ENCODE measurements around the gene PDE4B.
"Not testable (repeated sequence)": the region's sequence is repeated elsewhere in the genome, so short reads cannot be mapped to it uniquely, and the experiment has no call there.

Gene PDE4B

GRCh38 chr1:66302815-66303214 is 510.1 kb downstream of the PDE4B start:
- Mint-ChIP-seq H3K27ac (peak overlapping the region in 1 of 2 donors; percentile 63), H3K4me1 (peaks cover 39% of the 10 kb centered on the region), H3K27me3 (no peaks in the 10 kb centered on the region), H3K4me3 (peak overlapping the region in 1 of 2 donors; percentile 39), H3K9me3 (no peaks in the 10 kb centered on the region)
- ATAC-seq (peak; percentile 66), DNase-seq (no peak)

GRCh38 chr1:66303646-66304045 is 511.0 kb downstream of the PDE4B start:
- H3K4me1 Mint-ChIP-seq = peaks cover 33% of the 10 kb centered on the region
- DNase-seq = no peak
- no peak overlapping the region for H3K4me3 Mint-ChIP-seq
- no peaks in the 10 kb centered on the region for H3K27me3 Mint-ChIP-seq
- no peak for ATAC-seq
- no peak overlapping the region for H3K27ac Mint-ChIP-seq
- no peaks in the 10 kb centered on the region for H3K9me3 Mint-ChIP-seq

GRCh38 chr1:66304128-66304527 is 511.4 kb downstream of the PDE4B start:
- Mint-ChIP-seq H3K4me3 (no peak overlapping the region), H3K9me3 (no peaks in the 10 kb centered on the region), H3K27me3 (no peaks in the 10 kb centered on the region), H3K4me1 (peaks cover 30% of the 10 kb centered on the region), H3K27ac (no peak overlapping the region)
- DNase-seq (no peak), ATAC-seq (no peak)

- H3K27me3 Mint-ChIP-seq = no peaks in the 10 kb centered on the region
- H3K4me1 Mint-ChIP-seq = peaks cover 21% of the 10 kb centered on the region
- H3K4me3 Mint-ChIP-seq = no peak overlapping the region
- H3K9me3 Mint-ChIP-seq = no peaks in the 10 kb centered on the region
- ATAC-seq = peak; percentile 47
- no peak for DNase-seq
- H3K27ac Mint-ChIP-seq = no peak overlapping the region
Observed at GRCh38 chr1:66305927-66306326, 513.2 kb downstream of the PDE4B start.

GRCh38 chr1:66309006-66309741 is 516.5 kb downstream of the PDE4B start:
- Mint-ChIP-seq H3K9me3 (no peaks in the 10 kb centered on the region), H3K4me1 (no peaks in the 10 kb centered on the region), H3K27me3 (no peaks in the 10 kb centered on the region), H3K27ac (no peak overlapping the region), H3K4me3 (no peak overlapping the region)
- DNase-seq (no peak), ATAC-seq (no peak)

GRCh38 chr1:66311092-66311491 is 518.4 kb downstream of the PDE4B start:
- H3K27ac Mint-ChIP-seq = no peak overlapping the region
- ATAC-seq (no peak), DNase-seq (no peak)
- H3K4me1 Mint-ChIP-seq = no peaks in the 10 kb centered on the region
- no peak overlapping the region for H3K4me3 Mint-ChIP-seq
- H3K9me3 Mint-ChIP-seq = peaks cover 0 to 4% of the 10 kb centered on the region in 2 donors
- H3K27me3 Mint-ChIP-seq = no peaks in the 10 kb centered on the region

- no peaks in the 10 kb centered on the region for H3K27me3 Mint-ChIP-seq
- H3K9me3 Mint-ChIP-seq = peaks cover 0 to 4% of the 10 kb centered on the region in 2 donors
- DNase-seq (no peak), ATAC-seq (no peak)
- H3K4me3 Mint-ChIP-seq = no peak overlapping the region
- no peak overlapping the region for H3K27ac Mint-ChIP-seq
- H3K4me1 Mint-ChIP-seq = peaks cover 4% of the 10 kb centered on the region
Observed at GRCh38 chr1:66311628-66312027, 518.9 kb downstream of the PDE4B start.

GRCh38 chr1:66312271-66312990 is 519.7 kb downstream of the PDE4B start:
- H3K4me3 Mint-ChIP-seq = no peak overlapping the region
- DNase-seq (no peak), ATAC-seq (no peak)
- H3K27me3 Mint-ChIP-seq = no peaks in the 10 kb centered on the region
- peaks cover 0 to 4% of the 10 kb centered on the region in 2 donors for H3K9me3 Mint-ChIP-seq
- H3K4me1 Mint-ChIP-seq = peaks cover 10% of the 10 kb centered on the region
- H3K27ac Mint-ChIP-seq = no peak overlapping the region

- Mint-ChIP-seq H3K27me3 (no peaks in the 10 kb centered on the region), H3K9me3 (peaks cover 0 to 4% of the 10 kb centered on the region in 2 donors), H3K27ac (no peak overlapping the region), H3K4me3 (no peak overlapping the region), H3K4me1 (peaks cover 10% of the 10 kb centered on the region)
- no peak for DNase-seq
- no peak for ATAC-seq
Observed at GRCh38 chr1:66313429-66313828, 520.7 kb downstream of the PDE4B start.

- no peak overlapping the region for H3K27ac Mint-ChIP-seq
- ATAC-seq (no peak), DNase-seq (no peak)
- peaks cover 10% of the 10 kb centered on the region for H3K4me1 Mint-ChIP-seq
- H3K27me3 Mint-ChIP-seq = no peaks in the 10 kb centered on the region
- peaks cover 0 to 4% of the 10 kb centered on the region in 2 donors for H3K9me3 Mint-ChIP-seq
- no peak overlapping the region for H3K4me3 Mint-ChIP-seq
Observed at GRCh38 chr1:66315671-66316070, 523.0 kb downstream of the PDE4B start.

GRCh38 chr1:66316464-66317247 is 524.0 kb downstream of the PDE4B start:
- no peak for DNase-seq
- Mint-ChIP-seq H3K4me1 (peaks cover 10% of the 10 kb centered on the region), H3K27me3 (no peaks in the 10 kb centered on the region), H3K9me3 (peaks cover 0 to 9% of the 10 kb centered on the region in 2 donors), H3K27ac (peak overlapping the region in 1 of 2 donors; percentile 34), H3K4me3 (no peak overlapping the region)
- peak; percentile 65 for ATAC-seq

- peaks cover 0 to 9% of the 10 kb centered on the region in 2 donors for H3K9me3 Mint-ChIP-seq
- no peak overlapping the region for H3K4me3 Mint-ChIP-seq
- ATAC-seq (peak; percentile 35), DNase-seq (no peak)
- peak overlapping the region in 1 of 2 donors; percentile 34 for H3K27ac Mint-ChIP-seq
- H3K4me1 Mint-ChIP-seq = peaks cover 10% of the 10 kb centered on the region
- no peaks in the 10 kb centered on the region for H3K27me3 Mint-ChIP-seq
Observed at GRCh38 chr1:66317248-66317515, 524.5 kb downstream of the PDE4B start.

- H3K4me3 Mint-ChIP-seq = no peak overlapping the region
- DNase-seq = no peak
- H3K4me1 Mint-ChIP-seq = peaks cover 27% of the 10 kb centered on the region
- H3K27me3 Mint-ChIP-seq = no peaks in the 10 kb centered on the region
- ATAC-seq = no peak
- H3K9me3 Mint-ChIP-seq = peaks cover 0 to 9% of the 10 kb centered on the region in 2 donors
- no peak overlapping the region for H3K27ac Mint-ChIP-seq
Observed at GRCh38 chr1:66320231-66320630, 527.5 kb downstream of the PDE4B start.

GRCh38 chr1:66322462-66322861 is 529.8 kb downstream of the PDE4B start:
- not testable (repeated sequence) for ATAC-seq, H3K27me3 Mint-ChIP-seq, H3K27ac Mint-ChIP-seq, DNase-seq, H3K9me3 Mint-ChIP-seq, H3K4me3 Mint-ChIP-seq
- peaks cover 37% of the 10 kb centered on the region for H3K4me1 Mint-ChIP-seq

- peak overlapping the region in 1 of 2 donors; percentile 57 for H3K27ac Mint-ChIP-seq
- no peaks in the 10 kb centered on the region for H3K27me3 Mint-ChIP-seq
- no peak for DNase-seq
- ATAC-seq = peak; percentile 50
- H3K4me1 Mint-ChIP-seq = peaks cover 51% of the 10 kb centered on the region
- peaks cover 0 to 9% of the 10 kb centered on the region in 2 donors for H3K9me3 Mint-ChIP-seq
- H3K4me3 Mint-ChIP-seq = peak overlapping the region; percentile 6 to 55
Observed at GRCh38 chr1:66323958-66324625, 531.4 kb downstream of the PDE4B start.

Measured in stimulated activated naive CD8-positive, alpha-beta T cell treated with anti-CD3 and anti-CD28 coated beads, Interleukin-15, amount 100 ng/mL, for 72 hours (primary cell).